ENCODE measurements around the gene VPS52. TPM values are rescaled to one million over a fixed set of nuclear protein-coding genes. Genes with fewer than 3 reads are reported as not detected.
A peak's percentile ranks its signal among the peaks of the same experiment; 100 is the strongest.

Gene VPS52
- total and polyA plus RNA-seq, 2 donors (not counting 1 experiment from before 2014, with no cell fraction given): 100 to 144 TPM

GRCh38 chr6:33317669-33318425, 46.2 kb upstream of the VPS52 start, which contains the start of gene ZBTB22:
ZBTB22 (minus strand) TSS chr6:33317744; CDS start chr6:33316916, 828 bp downstream.
- Histone ChIP-seq H3K4me1 (ENCODE audit: control insufficient read depth in 2 of 2, insufficient read depth in 2 of 2, low read length in 2 of 2) (peaks cover 66 to 76% of the 10 kb centered on the region in 2 donors), H3K9ac (ENCODE audit: low read length) (peak within 1 kb of the TSS; percentile 95), H3K27me3 (replicated peaks in 1 of 4; ENCODE audit: control extremely low read depth in 1 of 4, control insufficient read depth in 3 of 4, insufficient read depth in 4 of 4, low read length in 3 of 4) (no peaks in the 10 kb centered on the region), H3K4me3 (ENCODE audit: control extremely low read depth in 1 of 5, extremely low read depth in 1 of 5, insufficient read depth in 1 of 5, low read depth in 2 of 5, low read length in 4 of 5) (peak within 1 kb of the TSS; percentile 82 to 99 (median 91)), H3K27ac (ENCODE audit: low read length in 2 of 2) (peak within 1 kb of the TSS; percentile 80 to 100), H3K79me2 (ENCODE audit: control insufficient read depth, insufficient read depth, low read length) (peaks cover 90% of the 10 kb centered on the region), H3K36me3 (replicated peaks in 1 of 2; ENCODE audit: control extremely low read depth in 1 of 2, control insufficient read depth in 1 of 2, extremely low read depth in 1 of 2, insufficient read depth in 2 of 2, low read length in 1 of 2) (peaks cover 3 to 44% of the 10 kb centered on the region in 2 experiments), H3K9me3 (ENCODE audit: control extremely low read depth in 1 of 3, control insufficient read depth in 2 of 3, insufficient read depth in 1 of 3, low read length in 2 of 3) (no peaks in the 10 kb centered on the region), H3K4me2 (replicated peaks; ENCODE audit: low read depth, low read length, poor library complexity, severe bottlenecking) (peak within 1 kb of the TSS; percentile 84), H4K20me1 (ENCODE audit: control insufficient read depth, insufficient read depth, low read length, poor library complexity, severe bottlenecking) (peaks cover 42% of the 10 kb centered on the region), H2AFZ (ENCODE audit: insufficient read depth, low read depth, low read length, poor library complexity, severe bottlenecking) (peak within 1 kb of the TSS; percentile 94)
- H3K9me3 Mint-ChIP-seq (ENCODE audit: insufficient read depth): no peaks in the 10 kb centered on the region
- CTCF ChIA-PET: interaction anchor here (0.7 to 5.3 kb wide), 12 partner anchors 14 to 1825 kb away, joined by 3 to 50 read pairs (median 6); partner anchors contain the start of genes B3GALT4, CUTA, RGL2 and RPS18
- peak within 1 kb of the TSS; percentile 99 for H3K27ac Mint-ChIP-seq
- peak within 1 kb of the TSS; percentile 100 for H3K4me3 Mint-ChIP-seq
- TF ChIP-seq CTCF (IDR thresholded peaks at IDR 0.05) (no peak), EZH2 (IDR thresholded peaks at IDR 0.05; ENCODE audit: borderline replicate concordance, insufficient read depth, low read depth, low read length, poor library complexity, severe bottlenecking) (no peak)
- no peaks in the 10 kb centered on the region for H3K27me3 Mint-ChIP-seq
- POLR2A ChIA-PET: interaction anchor here (0.6 to 2.3 kb wide), 30 partner anchors 10 to 1777 kb away, joined by 3 to 29 read pairs (median 5); partner anchors contain the start of genes B3GALT4, PHF1, RGL2 and RPS18
- WGBS (ENCODE audit: insufficient coverage): 0% methylated on average over 33 of the region's 44 CpGs
- intact Hi-C loops (cut with micrococcal nuclease): loop anchor here (1.0 kb wide), 2 partner anchors 26 to 92 kb away; no protein-coding TSS in a partner anchor
- peaks cover 82% of the 10 kb centered on the region for H3K4me1 Mint-ChIP-seq
- ATAC-seq (ENCODE audit: low read depth) (peak; percentile 61), DNase-seq (peak; percentile 98)

GRCh38 chr6:33317419-33317668, 45.7 kb upstream of the VPS52 start:
- peak overlapping the region; percentile 95 for H3K9ac ChIP-seq (ENCODE audit: low read length)
- no peak overlapping the region for H2AFZ ChIP-seq (ENCODE audit: insufficient read depth, low read depth, low read length, poor library complexity, severe bottlenecking)
- H3K4me1 ChIP-seq (ENCODE audit: control insufficient read depth in 2 of 2, insufficient read depth in 2 of 2, low read length in 2 of 2): peaks cover 68 to 79% of the 10 kb centered on the region in 2 donors
- CTCF ChIA-PET: interaction anchor here (1.0 to 5.3 kb wide), 11 partner anchors 14 to 1825 kb away, joined by 3 to 50 read pairs (median 6); partner anchors contain the start of genes B3GALT4, CUTA, RGL2 and RPS18
- no peaks in the 10 kb centered on the region for H3K9me3 ChIP-seq (ENCODE audit: control extremely low read depth in 1 of 3, control insufficient read depth in 2 of 3, insufficient read depth in 1 of 3, low read length in 2 of 3)
- peaks cover 90% of the 10 kb centered on the region for H3K79me2 ChIP-seq (ENCODE audit: control insufficient read depth, insufficient read depth, low read length)
- H3K36me3 ChIP-seq (replicated peaks in 1 of 2; ENCODE audit: control extremely low read depth in 1 of 2, control insufficient read depth in 1 of 2, extremely low read depth in 1 of 2, insufficient read depth in 2 of 2, low read length in 1 of 2): peaks cover 3 to 47% of the 10 kb centered on the region in 2 experiments
- Mint-ChIP-seq H3K27ac (peak overlapping the region; percentile 99), H3K9me3 (ENCODE audit: insufficient read depth) (no peaks in the 10 kb centered on the region), H3K4me3 (peak overlapping the region; percentile 100), H3K4me1 (peaks cover 82% of the 10 kb centered on the region), H3K27me3 (no peaks in the 10 kb centered on the region)
- TF ChIP-seq EZH2 (IDR thresholded peaks at IDR 0.05; ENCODE audit: borderline replicate concordance, insufficient read depth, low read depth, low read length, poor library complexity, severe bottlenecking) (no peak), CTCF (IDR thresholded peaks at IDR 0.05) (no peak)
- DNase-seq (no peak), ATAC-seq (ENCODE audit: low read depth) (peak; percentile 0)
- intact Hi-C loops (cut with micrococcal nuclease): no loop called here
- peaks cover 47% of the 10 kb centered on the region for H4K20me1 ChIP-seq (ENCODE audit: control insufficient read depth, insufficient read depth, low read length, poor library complexity, severe bottlenecking)
- 0% methylated on average over 4 of the region's 27 CpGs for WGBS (ENCODE audit: insufficient coverage)
- peak overlapping the region; percentile 51 to 100 for H3K27ac ChIP-seq (ENCODE audit: low read length in 2 of 2)
- no peaks in the 10 kb centered on the region for H3K27me3 ChIP-seq (replicated peaks in 1 of 4; ENCODE audit: control extremely low read depth in 1 of 4, control insufficient read depth in 3 of 4, insufficient read depth in 4 of 4, low read length in 3 of 4)
- H3K4me2 ChIP-seq (replicated peaks; ENCODE audit: low read depth, low read length, poor library complexity, severe bottlenecking): peak overlapping the region; percentile 84
- peak overlapping the region in 4 of 5 experiments; percentile 82 to 99 (median 89) for H3K4me3 ChIP-seq (ENCODE audit: control extremely low read depth in 1 of 5, extremely low read depth in 1 of 5, insufficient read depth in 1 of 5, low read depth in 2 of 5, low read length in 4 of 5)
- POLR2A ChIA-PET: interaction anchor here (0.6 to 2.3 kb wide), 24 partner anchors 10 to 1108 kb away, joined by 3 to 29 read pairs (median 5); partner anchors contain the start of genes B3GALT4, BAK1, PHF1 and RGL2

Data from B cell (primary cell).